ENCODE results near the gene CAMTA1.
A peak's percentile ranks its signal among the peaks of the same experiment; 100 is the strongest.

The CAMTA1 gene

GRCh38 chr1:6955357-6956094 lies 170.3 kb downstream of the CAMTA1 start:
- no peak for DNase-seq (ENCODE audit: low read depth in 3 of 3)

- no peak for DNase-seq (ENCODE audit: low read depth in 3 of 3)
Observed at GRCh38 chr1:6956488-6957159, 171.4 kb downstream of the CAMTA1 start.

GRCh38 chr1:6957341-6957740 lies 172.1 kb downstream of the CAMTA1 start:
- no peak for DNase-seq (ENCODE audit: low read depth in 3 of 3)

GRCh38 chr1:6958407-6959030 lies 173.3 kb downstream of the CAMTA1 start:
- no peak for DNase-seq (ENCODE audit: low read depth in 3 of 3)

GRCh38 chr1:6959491-6959890 lies 174.2 kb downstream of the CAMTA1 start:
- no peak for DNase-seq (ENCODE audit: low read depth in 3 of 3)

GRCh38 chr1:6960291-6960811 lies 175.1 kb downstream of the CAMTA1 start:
- no peak for DNase-seq (ENCODE audit: low read depth in 3 of 3)

- no peak for DNase-seq (ENCODE audit: low read depth in 3 of 3)
Observed at GRCh38 chr1:6960860-6961259, 175.6 kb downstream of the CAMTA1 start.

GRCh38 chr1:6961289-6961688 lies 176.0 kb downstream of the CAMTA1 start:
- no peak for DNase-seq (ENCODE audit: low read depth in 3 of 3)

- no peak for DNase-seq (ENCODE audit: low read depth in 3 of 3)
Observed at GRCh38 chr1:6961905-6962477, 176.7 kb downstream of the CAMTA1 start.

- peak; percentile 21 to 79 (median 79) for DNase-seq (ENCODE audit: low read depth in 3 of 3)
Observed at GRCh38 chr1:6962478-6962995, 177.3 kb downstream of the CAMTA1 start.

- peak; percentile 40 to 77 (median 73) for DNase-seq (ENCODE audit: low read depth in 3 of 3)
Observed at GRCh38 chr1:6962996-6963911, 178.0 kb downstream of the CAMTA1 start.

GRCh38 chr1:6963912-6964307 lies 178.7 kb downstream of the CAMTA1 start:
- no peak for DNase-seq (ENCODE audit: low read depth in 3 of 3)

GRCh38 chr1:6965083-6965934 lies 180.1 kb downstream of the CAMTA1 start:
- DNase-seq (ENCODE audit: low read depth in 3 of 3), result no peak

- no peak for DNase-seq (ENCODE audit: low read depth in 3 of 3)
Observed at GRCh38 chr1:6965935-6966241, 180.6 kb downstream of the CAMTA1 start.

GRCh38 chr1:6966326-6966725 lies 181.1 kb downstream of the CAMTA1 start:
- no peak for DNase-seq (ENCODE audit: low read depth in 3 of 3)

- DNase-seq (ENCODE audit: low read depth in 3 of 3), result no peak
Observed at GRCh38 chr1:6967431-6968111, 182.3 kb downstream of the CAMTA1 start.

- peak in 1 of 3 donors; percentile 15 for DNase-seq (ENCODE audit: low read depth in 3 of 3)
Observed at GRCh38 chr1:6969106-6969505, 183.9 kb downstream of the CAMTA1 start.

- DNase-seq (ENCODE audit: low read depth in 3 of 3), result no peak
Observed at GRCh38 chr1:6969762-6970161, 184.5 kb downstream of the CAMTA1 start.

GRCh38 chr1:6970221-6970620 lies 185.0 kb downstream of the CAMTA1 start:
- no peak for DNase-seq (ENCODE audit: low read depth in 3 of 3)

- no peak for DNase-seq (ENCODE audit: low read depth in 3 of 3)
Observed at GRCh38 chr1:6971048-6971447, 185.8 kb downstream of the CAMTA1 start.

All from stimulated activated CD4-positive, alpha-beta T cell treated with anti-CD3 and anti-CD28 coated beads, TNF-alpha, amount 100 ng/mL, for 48 hours (primary cell).